ENCODE measurements around the gene RAI1. TPM values are rescaled to one million over a fixed set of nuclear protein-coding genes. Genes with fewer than 3 reads are reported as not detected.

The RAI1 gene
- total and polyA plus RNA-seq, 2 of the 13 experiments (the other 11 are each of a cell fraction or from before 2014, with no cell fraction given), result 3.4 to 5.2 TPM

DNA sequence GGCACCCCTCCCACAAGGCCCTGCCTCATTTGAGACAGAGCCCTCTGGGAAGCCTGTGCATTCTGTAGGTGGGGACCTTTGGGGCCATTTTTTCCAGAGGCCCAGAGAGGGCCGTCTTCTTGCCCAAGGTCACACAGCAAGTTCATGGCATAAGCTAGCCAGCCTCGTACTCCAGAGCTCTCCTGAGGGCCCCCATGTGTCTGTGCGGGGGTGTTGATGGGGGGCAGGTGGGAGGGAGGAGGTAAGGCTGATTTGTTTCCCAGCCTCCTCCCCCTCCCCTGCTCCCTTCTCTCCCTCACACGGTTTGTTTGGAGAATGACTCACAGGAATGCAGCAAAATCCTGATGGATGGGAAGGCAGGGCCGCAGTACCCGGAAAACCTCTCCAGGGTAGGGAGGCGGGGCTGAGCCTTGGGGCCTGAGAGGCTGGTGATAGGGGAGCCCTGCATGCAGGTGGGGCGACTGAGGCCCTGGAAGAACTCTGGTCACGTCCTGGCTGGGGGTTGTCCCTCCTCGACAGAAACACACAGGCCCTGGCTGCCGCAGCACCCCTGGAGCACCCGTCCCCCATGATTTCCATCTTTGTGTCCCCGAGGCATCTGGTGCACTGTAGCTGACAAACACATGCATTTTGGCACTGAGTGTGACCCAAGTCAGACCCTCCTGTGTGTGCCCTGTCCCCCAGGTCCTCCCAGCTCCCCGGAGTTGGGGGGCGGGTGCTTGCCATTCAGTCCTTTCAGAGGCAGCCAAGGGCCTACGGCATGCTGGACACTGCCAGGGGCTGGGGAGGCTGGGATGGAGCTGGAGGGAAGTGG is 29.7 kb downstream of the RAI1 start (continued):
- TF ChIP-seq SIN3B (IDR thresholded peaks at IDR 0.05; ENCODE audit: low read length), result no peak
- TF ChIP-seq, protein P1, sequence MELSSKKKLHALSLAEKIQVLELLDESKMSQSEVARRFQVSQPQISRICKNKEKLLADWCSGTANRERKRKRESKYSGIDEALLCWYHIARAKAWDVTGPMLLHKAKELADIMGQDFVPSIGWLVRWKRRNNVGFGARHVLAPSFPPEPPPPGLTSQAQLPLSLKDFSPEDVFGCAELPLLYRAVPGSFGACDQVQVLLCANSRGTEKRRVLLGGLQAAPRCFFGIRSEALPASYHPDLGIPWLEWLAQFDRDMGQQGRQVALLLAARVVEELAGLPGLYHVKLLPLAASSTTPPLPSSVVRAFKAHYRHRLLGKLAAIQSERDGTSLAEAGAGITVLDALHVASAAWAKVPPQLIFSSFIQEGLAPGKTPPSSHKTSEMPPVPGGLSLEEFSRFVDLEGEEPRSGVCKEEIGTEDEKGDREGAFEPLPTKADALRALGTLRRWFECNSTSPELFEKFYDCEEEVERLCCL (CRISPR knock-in tag; IDR thresholded peaks at IDR 0.05; ENCODE audit: borderline replicate concordance), result no peak
- TF ChIP-seq RAD21 (CRISPR knock-in tag; IDR thresholded peaks at IDR 0.05), result no peak
- peak; percentile 49; the same call in 1 of the 2 replicates for TF ChIP-seq MXD4 (CRISPR knock-in tag; IDR thresholded peaks at IDR 0.05)
- no peak for TF ChIP-seq JDP2 (CRISPR knock-in tag; IDR thresholded peaks at IDR 0.05; ENCODE audit: borderline replicate concordance)
- TF ChIP-seq, protein P2, sequence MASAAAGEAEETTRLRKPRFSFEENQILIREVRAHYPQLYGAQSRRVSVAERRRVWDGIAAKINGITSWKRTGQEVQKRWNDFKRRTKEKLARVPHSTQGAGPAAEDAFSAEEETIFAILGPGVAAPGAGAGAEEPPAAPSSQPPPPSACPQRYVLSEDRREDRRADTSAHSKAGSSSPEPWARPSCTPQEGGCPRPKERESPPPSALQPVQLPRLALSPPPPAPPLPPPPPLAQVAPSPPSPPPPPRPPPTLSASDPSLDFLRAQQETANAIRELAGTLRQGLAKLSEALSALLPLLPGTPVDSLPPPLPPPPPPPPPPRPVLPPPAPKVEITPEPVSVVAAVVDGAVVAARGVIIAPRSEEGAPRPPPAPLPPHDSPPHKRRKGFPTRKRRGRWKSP (CRISPR knock-in tag; IDR thresholded peaks at IDR 0.05), result no peak
- peak; percentile 56; the same call in 1 of the 2 replicates for TF ChIP-seq YEATS2 (CRISPR knock-in tag; IDR thresholded peaks at IDR 0.05; ENCODE audit: borderline replicate concordance)
- TF ChIP-seq, protein P3, sequence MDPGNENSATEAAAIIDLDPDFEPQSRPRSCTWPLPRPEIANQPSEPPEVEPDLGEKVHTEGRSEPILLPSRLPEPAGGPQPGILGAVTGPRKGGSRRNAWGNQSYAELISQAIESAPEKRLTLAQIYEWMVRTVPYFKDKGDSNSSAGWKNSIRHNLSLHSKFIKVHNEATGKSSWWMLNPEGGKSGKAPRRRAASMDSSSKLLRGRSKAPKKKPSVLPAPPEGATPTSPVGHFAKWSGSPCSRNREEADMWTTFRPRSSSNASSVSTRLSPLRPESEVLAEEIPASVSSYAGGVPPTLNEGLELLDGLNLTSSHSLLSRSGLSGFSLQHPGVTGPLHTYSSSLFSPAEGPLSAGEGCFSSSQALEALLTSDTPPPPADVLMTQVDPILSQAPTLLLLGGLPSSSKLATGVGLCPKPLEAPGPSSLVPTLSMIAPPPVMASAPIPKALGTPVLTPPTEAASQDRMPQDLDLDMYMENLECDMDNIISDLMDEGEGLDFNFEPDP (CRISPR knock-in tag; conservative IDR thresholded peaks at IDR 0.05), result no peak
- peak; percentile 82 for TF ChIP-seq SALL1 (CRISPR knock-in tag; IDR thresholded peaks at IDR 0.05)
- TF ChIP-seq, protein P4, sequence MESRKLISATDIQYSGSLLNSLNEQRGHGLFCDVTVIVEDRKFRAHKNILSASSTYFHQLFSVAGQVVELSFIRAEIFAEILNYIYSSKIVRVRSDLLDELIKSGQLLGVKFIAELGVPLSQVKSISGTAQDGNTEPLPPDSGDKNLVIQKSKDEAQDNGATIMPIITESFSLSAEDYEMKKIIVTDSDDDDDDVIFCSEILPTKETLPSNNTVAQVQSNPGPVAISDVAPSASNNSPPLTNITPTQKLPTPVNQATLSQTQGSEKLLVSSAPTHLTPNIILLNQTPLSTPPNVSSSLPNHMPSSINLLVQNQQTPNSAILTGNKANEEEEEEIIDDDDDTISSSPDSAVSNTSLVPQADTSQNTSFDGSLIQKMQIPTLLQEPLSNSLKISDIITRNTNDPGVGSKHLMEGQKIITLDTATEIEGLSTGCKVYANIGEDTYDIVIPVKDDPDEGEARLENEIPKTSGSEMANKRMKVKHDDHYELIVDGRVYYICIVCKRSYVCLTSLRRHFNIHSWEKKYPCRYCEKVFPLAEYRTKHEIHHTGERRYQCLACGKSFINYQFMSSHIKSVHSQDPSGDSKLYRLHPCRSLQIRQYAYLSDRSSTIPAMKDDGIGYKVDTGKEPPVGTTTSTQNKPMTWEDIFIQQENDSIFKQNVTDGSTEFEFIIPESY (CRISPR knock-in tag; IDR thresholded peaks at IDR 0.05), result no peak
- TF ChIP-seq, protein P5, sequence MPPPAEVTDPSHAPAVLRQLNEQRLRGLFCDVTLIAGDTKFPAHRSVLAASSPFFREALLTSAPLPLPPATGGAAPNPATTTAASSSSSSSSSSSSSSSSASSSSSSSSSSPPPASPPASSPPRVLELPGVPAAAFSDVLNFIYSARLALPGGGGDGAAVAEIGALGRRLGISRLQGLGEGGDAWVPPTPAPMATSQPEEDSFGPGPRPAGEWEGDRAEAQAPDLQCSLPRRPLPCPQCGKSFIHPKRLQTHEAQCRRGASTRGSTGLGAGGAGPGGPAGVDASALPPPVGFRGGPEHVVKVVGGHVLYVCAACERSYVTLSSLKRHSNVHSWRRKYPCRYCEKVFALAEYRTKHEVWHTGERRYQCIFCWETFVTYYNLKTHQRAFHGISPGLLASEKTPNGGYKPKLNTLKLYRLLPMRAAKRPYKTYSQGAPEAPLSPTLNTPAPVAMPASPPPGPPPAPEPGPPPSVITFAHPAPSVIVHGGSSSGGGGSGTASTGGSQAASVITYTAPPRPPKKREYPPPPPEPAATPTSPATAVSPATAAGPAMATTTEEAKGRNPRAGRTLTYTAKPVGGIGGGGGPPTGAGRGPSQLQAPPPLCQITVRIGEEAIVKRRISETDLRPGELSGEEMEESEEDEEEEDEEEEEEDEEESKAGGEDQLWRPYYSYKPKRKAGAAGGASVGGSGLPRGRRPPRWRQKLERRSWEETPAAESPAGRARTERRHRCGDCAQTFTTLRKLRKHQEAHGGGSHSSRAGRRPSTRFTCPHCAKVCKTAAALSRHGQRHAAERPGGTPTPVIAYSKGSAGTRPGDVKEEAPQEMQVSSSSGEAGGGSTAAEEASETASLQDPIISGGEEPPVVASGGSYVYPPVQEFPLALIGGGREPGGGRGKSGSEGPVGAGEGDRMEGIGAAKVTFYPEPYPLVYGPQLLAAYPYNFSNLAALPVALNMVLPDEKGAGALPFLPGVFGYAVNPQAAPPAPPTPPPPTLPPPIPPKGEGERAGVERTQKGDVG (CRISPR knock-in tag; IDR thresholded peaks at IDR 0.05; ENCODE audit: borderline replicate concordance), result no peak
- no peak for TF ChIP-seq SKI (IDR thresholded peaks at IDR 0.05; ENCODE audit: partially characterized antibody)
- no peak for TF ChIP-seq STAT5B (CRISPR knock-in tag; IDR thresholded peaks at IDR 0.05)
- peak; percentile 92 for TF ChIP-seq JUN (CRISPR knock-in tag; IDR thresholded peaks at IDR 0.05)
- TF ChIP-seq MATR3 (CRISPR knock-in tag; IDR thresholded peaks at IDR 0.05), result no peak
- no peak for TF ChIP-seq ZNF138 (CRISPR knock-in tag; IDR thresholded peaks at IDR 0.05; ENCODE audit: low read depth)
- TF ChIP-seq SP5 (CRISPR knock-in tag; IDR thresholded peaks at IDR 0.05; ENCODE audit: borderline replicate concordance, low read depth), result peak; percentile 96
- TF ChIP-seq ZKSCAN5 (CRISPR knock-in tag; IDR thresholded peaks at IDR 0.05), result no peak
- TF ChIP-seq DMAP1 (CRISPR knock-in tag; IDR thresholded peaks at IDR 0.05), result peak; percentile 45; the same call in 1 of the 2 replicates
- TF ChIP-seq, protein P6, sequence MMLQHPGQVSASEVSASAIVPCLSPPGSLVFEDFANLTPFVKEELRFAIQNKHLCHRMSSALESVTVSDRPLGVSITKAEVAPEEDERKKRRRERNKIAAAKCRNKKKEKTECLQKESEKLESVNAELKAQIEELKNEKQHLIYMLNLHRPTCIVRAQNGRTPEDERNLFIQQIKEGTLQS (CRISPR knock-in tag; IDR thresholded peaks at IDR 0.05), result peak; percentile 90
- no peak for TF ChIP-seq ZFP62 (CRISPR knock-in tag; IDR thresholded peaks at IDR 0.05)

All from HepG2 (cell line).